Neural progenitor cell (in vitro differentiated cells): Measurements from ENCODE around the gene FCMR. TPM values are rescaled to one million over a fixed set of nuclear protein-coding genes. Genes with fewer than 3 reads are reported as not detected.

ENCODE experiments used
- DNase-seq: peaks from one replicate; pipeline ENCODE4 v3.0.0-alpha.2; 2016; ENCODE audit warnings: low spot score
- H2AFZ ChIP-seq: fragments of 200-600 bp; sonication (generic); replicated peaks from 2 replicates; pipeline ENCODE4 v1.6.1; 2016; ENCODE audit warnings: antibody characterized with exemption
- H3F3A ChIP-seq: fragments of 200-600 bp; sonication (generic); 2 replicates; pipeline ENCODE4 v1.6.1; 2016; ENCODE audit warnings: antibody characterized with exemption, low read depth
- H3K27ac ChIP-seq: fragments of 200-600 bp; sonication (generic); 2 replicates; pipeline ENCODE4 v1.5.1; 2016; ENCODE audit warnings: mild to moderate bottlenecking
- H3K27me3 ChIP-seq: fragments of 200-600 bp; sonication (generic); 2 replicates; pipeline ENCODE4 v1.6.1; 2016; ENCODE audit warnings: mild to moderate bottlenecking, moderate library complexity
- H3K36me3 ChIP-seq: fragments of 200-600 bp; sonication (generic); 2 replicates; pipeline ENCODE4 v1.5.1; 2016
- H3K4me1 ChIP-seq: fragments of 200-600 bp; sonication (generic); 2 replicates; pipeline ENCODE4 v1.6.1; 2016; ENCODE audit warnings: mixed run types
- H3K4me2 ChIP-seq: fragments of 200-600 bp; sonication (generic); 2 replicates; pipeline ENCODE4 v1.6.1; 2016
- H3K4me3 ChIP-seq: fragments of 200-600 bp; sonication (generic); 2 replicates; pipeline ENCODE4 v1.5.1; 2016
- H3K79me2 ChIP-seq: fragments of 200-600 bp; sonication (generic); 2 replicates; pipeline ENCODE4 v1.6.1; 2016; ENCODE audit warnings: low read depth
- H3K9ac ChIP-seq: fragments of 200-600 bp; sonication (generic); 2 replicates; pipeline ENCODE4 v1.6.1; 2016
- H3K9me3 ChIP-seq: fragments of 200-600 bp; sonication (generic); 2 replicates; pipeline ENCODE4 v1.5.1; 2016; ENCODE audit warnings: low read depth
- H4K20me1 ChIP-seq: fragments of 200-600 bp; sonication (generic); 2 replicates; pipeline ENCODE4 v1.6.1; 2016; ENCODE audit warnings: low read depth
- H3K27ac Mint-ChIP-seq: 3 replicates; pipeline ENCODE4 v1.8.0; 2021; ENCODE audit warnings: mixed read lengths
- H3K27me3 Mint-ChIP-seq: 2 replicates; pipeline ENCODE4 v1.8.0; 2022; ENCODE audit warnings: low read depth, mild to moderate bottlenecking, inconsistent platforms, moderate library complexity, mixed read lengths; ENCODE audit not compliant: insufficient read depth
- H3K36me3 Mint-ChIP-seq: 3 replicates; pipeline ENCODE4 v1.8.0; 2021; ENCODE audit warnings: mixed read lengths
- H3K4me1 Mint-ChIP-seq: 3 replicates; pipeline ENCODE4 v1.8.0; 2021; ENCODE audit warnings: mixed read lengths
- H3K4me3 Mint-ChIP-seq: 3 replicates; pipeline ENCODE4 v1.8.0; 2021; ENCODE audit warnings: mild to moderate bottlenecking, moderate library complexity, mixed read lengths
- H3K9me3 Mint-ChIP-seq: 3 replicates; pipeline ENCODE4 v1.8.0; 2020; ENCODE audit warnings: mixed read lengths
- EZH2 ChIP-seq: fragments of 200-600 bp; sonication (generic); IDR thresholded peaks from 2 replicates; pipeline ENCODE4 v1.6.1; 2017; ENCODE audit warnings: antibody characterized with exemption, mild to moderate bottlenecking, moderate library complexity
- EZH2phosphoT487 ChIP-seq: fragments of 200-600 bp; sonication (generic); IDR thresholded peaks from 2 replicates; pipeline ENCODE4 v1.6.1; 2017; ENCODE audit warnings: antibody characterized with exemption
- total RNA-seq: library from RNA; depleted of rRNA; stranded (reverse); fragments of >200 nt; gene quantifications from 2 replicates; pipeline ENCODE4 v1.2.3, GENCODE V29; 2015; ENCODE audit warnings: low replicate concordance
- TF ChIP-seq, protein P1 (sequence below): fragments of 200-600 bp; sonication (generic); IDR thresholded peaks from 2 replicates; pipeline ENCODE4 v1.5.1; 2017; ENCODE audit warnings: antibody characterized with exemption, mild to moderate bottlenecking

Gene FCMR
- total RNA-seq, 1 donor from 2014 or later, result not detected

GRCh38 chr1:206953126-206953525, 31.4 kb upstream of the FCMR start:
- Histone ChIP-seq H3K4me2 (no peak overlapping the region), H3K4me3 (no peak overlapping the region), H3K4me1 (peaks cover 9% of the 10 kb centered on the region), H3F3A (no peaks in the 10 kb centered on the region), H3K36me3 (no peaks in the 10 kb centered on the region), H3K79me2 (no peaks in the 10 kb centered on the region), H3K9ac (no peak overlapping the region), H3K27ac (no peak overlapping the region), H2AFZ (no peak overlapping the region), H3K27me3 (no peaks in the 10 kb centered on the region), H4K20me1 (no peaks in the 10 kb centered on the region), H3K9me3 (no peaks in the 10 kb centered on the region)
- H3K9me3 Mint-ChIP-seq, result no peaks in the 10 kb centered on the region
- H3K4me1 Mint-ChIP-seq, result peaks cover 12% of the 10 kb centered on the region
- peaks cover 13% of the 10 kb centered on the region for H3K27me3 Mint-ChIP-seq
- no peak for DNase-seq
- no peak overlapping the region for H3K27ac Mint-ChIP-seq
- TF ChIP-seq EZH2phosphoT487, result no peak
- TF ChIP-seq, protein P1, sequence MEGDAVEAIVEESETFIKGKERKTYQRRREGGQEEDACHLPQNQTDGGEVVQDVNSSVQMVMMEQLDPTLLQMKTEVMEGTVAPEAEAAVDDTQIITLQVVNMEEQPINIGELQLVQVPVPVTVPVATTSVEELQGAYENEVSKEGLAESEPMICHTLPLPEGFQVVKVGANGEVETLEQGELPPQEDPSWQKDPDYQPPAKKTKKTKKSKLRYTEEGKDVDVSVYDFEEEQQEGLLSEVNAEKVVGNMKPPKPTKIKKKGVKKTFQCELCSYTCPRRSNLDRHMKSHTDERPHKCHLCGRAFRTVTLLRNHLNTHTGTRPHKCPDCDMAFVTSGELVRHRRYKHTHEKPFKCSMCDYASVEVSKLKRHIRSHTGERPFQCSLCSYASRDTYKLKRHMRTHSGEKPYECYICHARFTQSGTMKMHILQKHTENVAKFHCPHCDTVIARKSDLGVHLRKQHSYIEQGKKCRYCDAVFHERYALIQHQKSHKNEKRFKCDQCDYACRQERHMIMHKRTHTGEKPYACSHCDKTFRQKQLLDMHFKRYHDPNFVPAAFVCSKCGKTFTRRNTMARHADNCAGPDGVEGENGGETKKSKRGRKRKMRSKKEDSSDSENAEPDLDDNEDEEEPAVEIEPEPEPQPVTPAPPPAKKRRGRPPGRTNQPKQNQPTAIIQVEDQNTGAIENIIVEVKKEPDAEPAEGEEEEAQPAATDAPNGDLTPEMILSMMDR, result no peak
- no peak overlapping the region for H3K4me3 Mint-ChIP-seq
- no peaks in the 10 kb centered on the region for H3K36me3 Mint-ChIP-seq

DNA sequence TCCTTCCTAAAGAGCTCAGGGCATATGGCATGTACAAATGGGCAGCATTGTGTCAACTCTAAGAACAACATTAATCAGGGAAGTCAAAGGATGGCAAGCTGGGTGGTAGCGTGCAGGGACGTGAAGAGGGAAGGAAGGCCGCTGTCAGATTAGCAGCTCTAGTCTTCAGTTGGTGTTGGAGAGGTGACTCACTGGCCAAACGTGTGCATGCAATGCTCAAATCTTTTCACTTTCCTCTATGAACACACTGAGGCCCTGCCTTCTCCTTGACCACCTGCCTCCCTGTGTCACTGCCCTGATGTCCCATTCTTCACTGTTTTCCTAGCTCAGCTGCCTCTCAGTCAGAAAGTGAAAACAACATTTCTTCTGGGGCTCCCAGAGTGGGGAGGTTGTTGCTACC, 30.4 kb upstream of the FCMR start:
- Mint-ChIP-seq H3K4me1 (peaks cover 12% of the 10 kb centered on the region), H3K36me3 (no peaks in the 10 kb centered on the region), H3K9me3 (no peaks in the 10 kb centered on the region), H3K27me3 (peaks cover 10% of the 10 kb centered on the region), H3K27ac (no peak overlapping the region), H3K4me3 (no peak overlapping the region)
- TF ChIP-seq EZH2phosphoT487, result no peak
- no peak for TF ChIP-seq EZH2
- no peaks in the 10 kb centered on the region for H4K20me1 ChIP-seq
- H3K4me3 ChIP-seq, result no peak overlapping the region
- no peaks in the 10 kb centered on the region for H3K79me2 ChIP-seq
- no peaks in the 10 kb centered on the region for H3K36me3 ChIP-seq
- DNase-seq, result no peak
- H3K27me3 ChIP-seq, result no peaks in the 10 kb centered on the region
- H3K9me3 ChIP-seq, result no peaks in the 10 kb centered on the region
- H2AFZ ChIP-seq, result no peak overlapping the region
- no peaks in the 10 kb centered on the region for H3F3A ChIP-seq
- H3K4me2 ChIP-seq, result no peak overlapping the region
- peaks cover 9% of the 10 kb centered on the region for H3K4me1 ChIP-seq
- no peak overlapping the region for H3K27ac ChIP-seq
- H3K9ac ChIP-seq, result no peak overlapping the region

DNA sequence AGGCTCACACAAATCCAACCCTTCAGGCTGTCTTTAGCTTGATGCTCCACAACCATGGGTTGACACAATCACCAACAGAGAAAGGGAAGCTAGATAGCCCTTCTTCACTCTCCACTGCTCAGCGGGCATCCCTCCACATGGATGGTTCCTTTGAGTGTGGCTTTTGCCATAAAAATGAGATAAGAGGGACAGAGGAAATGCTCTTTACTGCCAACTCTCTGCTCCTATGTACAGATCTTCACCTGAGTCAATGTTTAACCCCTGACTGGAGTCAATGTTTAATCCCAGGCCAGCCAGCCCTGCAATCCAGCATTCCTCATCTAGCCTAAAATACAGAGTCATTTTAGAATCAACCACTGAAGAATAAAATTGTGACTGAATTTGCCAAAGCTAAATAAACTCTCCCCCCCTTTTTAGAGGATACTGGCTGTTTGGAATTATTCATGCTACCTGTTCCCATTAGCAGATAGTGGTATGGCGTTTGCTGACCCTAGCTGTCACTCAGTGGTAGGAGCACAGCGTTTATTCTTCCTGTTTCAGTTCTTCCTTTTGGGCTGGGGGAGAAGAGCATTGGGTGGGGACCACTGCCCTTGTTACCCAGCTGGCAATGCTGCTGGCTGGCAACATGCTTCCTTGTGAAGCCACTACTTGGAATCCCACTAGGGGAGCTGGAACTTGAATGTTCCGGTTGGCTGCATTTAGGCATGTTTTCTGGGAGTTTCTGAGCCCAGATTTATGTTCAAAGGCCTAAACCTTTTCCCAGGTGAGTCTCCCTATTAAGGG, 29.8 kb upstream of the FCMR start:
- H3K9ac ChIP-seq, result no peak overlapping the region
- peaks cover 10% of the 10 kb centered on the region for H3K27me3 Mint-ChIP-seq
- no peaks in the 10 kb centered on the region for H3F3A ChIP-seq
- no peaks in the 10 kb centered on the region for H3K36me3 Mint-ChIP-seq
- peaks cover 12% of the 10 kb centered on the region for H3K4me1 Mint-ChIP-seq
- no peak overlapping the region for H3K4me3 Mint-ChIP-seq
- no peak overlapping the region for H3K4me2 ChIP-seq
- no peaks in the 10 kb centered on the region for H4K20me1 ChIP-seq
- no peak for DNase-seq
- H3K9me3 ChIP-seq, result no peaks in the 10 kb centered on the region
- no peaks in the 10 kb centered on the region for H3K27me3 ChIP-seq
- H3K27ac Mint-ChIP-seq, result no peak overlapping the region
- no peak overlapping the region for H3K4me3 ChIP-seq
- no peaks in the 10 kb centered on the region for H3K36me3 ChIP-seq
- TF ChIP-seq EZH2 (no peak), EZH2phosphoT487 (no peak)
- TF ChIP-seq, protein P1, result no peak
- peaks cover 9% of the 10 kb centered on the region for H3K4me1 ChIP-seq
- H2AFZ ChIP-seq, result no peak overlapping the region
- no peaks in the 10 kb centered on the region for H3K9me3 Mint-ChIP-seq
- no peak overlapping the region for H3K27ac ChIP-seq
- H3K79me2 ChIP-seq, result no peaks in the 10 kb centered on the region

DNA sequence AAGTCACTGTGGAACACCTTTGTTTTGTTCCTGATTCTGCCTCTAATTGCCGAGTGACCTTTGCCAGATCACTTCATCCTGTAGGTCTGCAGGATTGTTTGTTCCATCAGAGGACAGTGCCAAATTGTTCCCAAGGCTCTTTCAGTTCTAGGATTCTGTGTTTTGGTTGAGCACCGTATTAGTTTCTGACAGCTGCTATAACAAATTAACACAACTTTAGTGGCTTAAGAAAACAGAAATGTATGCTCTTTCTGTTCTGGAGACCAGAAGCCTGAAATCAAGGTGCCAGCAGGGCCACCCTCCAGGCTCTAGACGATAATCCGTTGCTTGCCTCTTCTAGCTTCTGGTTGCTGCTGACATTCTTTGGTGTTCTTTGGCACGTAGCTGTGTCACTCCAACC, 27.9 kb upstream of the FCMR start:
- TF ChIP-seq EZH2 (no peak), EZH2phosphoT487 (no peak)
- TF ChIP-seq, protein P1, result no peak
- no peak overlapping the region for H3K4me3 Mint-ChIP-seq
- Histone ChIP-seq H3K9ac (no peak overlapping the region), H4K20me1 (no peaks in the 10 kb centered on the region), H3K4me1 (no peaks in the 10 kb centered on the region), H3F3A (no peaks in the 10 kb centered on the region), H3K79me2 (no peaks in the 10 kb centered on the region), H3K4me3 (no peak overlapping the region), H3K4me2 (no peak overlapping the region), H3K36me3 (no peaks in the 10 kb centered on the region), H2AFZ (no peak overlapping the region), H3K9me3 (no peaks in the 10 kb centered on the region), H3K27ac (no peak overlapping the region), H3K27me3 (no peaks in the 10 kb centered on the region)
- peaks cover under 1% of the 10 kb centered on the region for H3K4me1 Mint-ChIP-seq
- H3K36me3 Mint-ChIP-seq, result no peaks in the 10 kb centered on the region
- peaks cover 8% of the 10 kb centered on the region for H3K27me3 Mint-ChIP-seq
- no peak overlapping the region for H3K27ac Mint-ChIP-seq
- no peak for DNase-seq
- no peaks in the 10 kb centered on the region for H3K9me3 Mint-ChIP-seq
